ENCODE results near the gene MAP3K14.

GRCh38 chr17:45296003-45296832 is 20.6 kb downstream of the MAP3K14 start:
- TF ChIP-seq POLR2A (IDR thresholded peaks at IDR 0.05; ENCODE audit: low read length) = no peak
- no peak for TF ChIP-seq GATA1 (IDR thresholded peaks at IDR 0.05; ENCODE audit: low read depth, low read length)
